SHP77 treated with DMSO at 0.1 percent for 48 hours (cell line): ENCODE measurements around the gene ZC4H2.
"Not testable (repeated sequence)": the region's sequence is repeated elsewhere in the genome, so short reads cannot be mapped to it uniquely, and the experiment has no call there.

Experiments
- DNase-seq: peaks from one replicate; lab custom pipeline; 2025; lab: John Stamatoyannopoulos, UW

ZC4H2 gene

GRCh38 chrX:64975989-64976672, at the start of gene ZC4H2:
Gene ZC4H2 (minus strand): TSS chrX:64976450. CDS start chrX:64976377, 73 bp downstream.
- peak; percentile 38 for DNase-seq

GRCh38 chrX:65017451-65017850, 41.2 kb upstream of the ZC4H2 start:
- DNase-seq = no peak

GRCh38 chrX:65014230-65014629, 38.0 kb upstream of the ZC4H2 start:
- DNase-seq = no peak

- DNase-seq = no peak
Measured at GRCh38 chrX:65009459-65009858, 33.2 kb upstream of the ZC4H2 start.

DNA sequence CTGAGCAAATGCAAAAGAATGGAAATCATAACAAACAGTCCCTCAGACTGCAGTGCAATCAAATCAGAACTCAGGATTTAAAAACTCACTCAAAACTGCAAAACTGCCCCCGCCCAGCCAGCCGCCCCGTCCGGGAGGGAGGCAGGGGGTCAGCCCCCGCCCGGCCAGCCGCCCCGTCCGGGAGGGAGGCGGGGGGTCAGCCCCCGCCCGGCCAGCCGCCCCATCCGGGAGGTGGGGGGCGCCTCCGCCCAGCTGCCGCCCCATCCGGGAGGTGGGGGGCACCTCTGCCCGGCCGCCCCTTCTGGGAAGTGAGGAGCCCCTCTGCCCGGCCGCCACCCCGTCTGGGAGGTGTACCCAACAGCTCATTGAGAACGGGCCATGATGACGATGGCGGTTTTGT, 26.0 kb upstream of the ZC4H2 start:
- DNase-seq = not testable (repeated sequence)

GRCh38 chrX:64996805-64997204, 20.6 kb upstream of the ZC4H2 start:
- no peak for DNase-seq

GRCh38 chrX:64994131-64994798, 18.0 kb upstream of the ZC4H2 start:
- DNase-seq = no peak

- DNase-seq = no peak
Measured at GRCh38 chrX:64977830-64978229, 1.6 kb upstream of the ZC4H2 start.

DNA sequence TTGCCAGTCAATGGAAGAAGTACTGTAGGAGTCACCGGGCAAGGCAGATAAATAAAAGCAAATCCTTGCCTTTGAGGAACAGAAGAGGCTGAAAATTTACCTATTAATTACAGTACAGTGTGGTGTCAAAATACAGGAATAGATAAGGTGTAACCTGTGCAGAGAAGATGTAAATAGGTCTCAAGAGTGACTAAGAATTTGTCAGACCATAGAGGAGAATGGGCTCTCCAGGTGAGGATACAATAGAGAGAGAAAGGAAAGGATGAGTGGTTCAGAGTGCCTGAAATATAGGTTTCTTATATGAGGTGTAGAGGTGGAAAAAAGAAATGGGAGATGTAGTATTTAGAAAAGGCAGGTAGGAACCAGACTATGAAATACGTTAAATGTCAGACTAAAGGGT, 801 bp upstream of the ZC4H2 start:
- DNase-seq = no peak

DNA sequence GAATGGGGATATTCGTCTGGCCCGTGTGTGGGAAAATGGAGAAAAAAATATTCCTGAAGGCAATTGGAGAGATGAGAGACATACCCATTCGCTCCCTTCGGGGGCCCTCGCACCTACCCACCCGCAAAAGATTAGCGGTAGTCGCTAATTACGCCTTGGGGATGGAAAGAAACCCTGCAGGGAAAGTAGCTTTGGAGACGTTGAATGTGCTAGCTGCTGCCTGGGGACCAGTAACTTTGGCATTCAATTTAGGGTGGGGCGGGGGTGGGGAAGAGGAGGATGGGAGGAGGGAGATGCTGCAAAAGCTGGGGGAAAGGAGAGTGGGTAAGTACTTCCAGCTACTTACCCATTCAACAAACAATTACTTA, 407 bp upstream of the ZC4H2 start:
- DNase-seq = no peak

- DNase-seq = no peak
Measured at GRCh38 chrX:64975491-64975890, 759 bp downstream of the ZC4H2 start.

- DNase-seq = no peak
Measured at GRCh38 chrX:64925480-64925879, 50.8 kb downstream of the ZC4H2 start.

GRCh38 chrX:64908121-64908520, 68.1 kb downstream of the ZC4H2 start:
- no peak for DNase-seq

- DNase-seq = no peak
Measured at GRCh38 chrX:64894454-64895038, 81.7 kb downstream of the ZC4H2 start.

- DNase-seq = no peak
Measured at GRCh38 chrX:64885850-64886249, 90.4 kb downstream of the ZC4H2 start.

GRCh38 chrX:64878709-64879108, 97.5 kb downstream of the ZC4H2 start:
- DNase-seq = not testable (repeated sequence)

DNA sequence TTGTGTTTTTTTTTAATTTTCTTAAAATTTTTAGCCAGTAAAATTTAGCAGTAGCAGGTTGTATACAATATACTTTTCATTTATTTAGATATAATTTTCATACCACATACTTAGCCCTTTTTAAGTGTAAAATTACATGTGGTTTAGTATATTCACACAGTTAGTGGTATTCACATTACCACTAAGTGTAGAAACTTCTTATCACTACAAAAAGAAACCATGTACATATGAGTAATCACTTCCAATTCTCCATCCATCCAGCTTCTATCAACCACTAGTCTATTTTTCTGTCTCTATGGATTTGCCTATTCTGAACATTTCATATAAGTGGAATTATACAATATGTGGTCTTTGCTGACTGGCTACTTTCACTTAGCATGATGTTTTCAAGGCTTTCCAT, 109.0 kb downstream of the ZC4H2 start:
- no peak for DNase-seq
